Stimulated activated CD4-positive, alpha-beta T cell treated with anti-CD3 and anti-CD28 coated beads, Interleukin-15, amount 100 ng/mL, for 24 hours (primary cell): ENCODE measurements around the gene TNMD.
"Not testable (repeated sequence)": the region's sequence is repeated elsewhere in the genome, so short reads cannot be mapped to it uniquely, and the experiment has no call there.

Experiments
- DNase-seq: peaks from one replicate; pipeline ENCODE4 v3.0.0-alpha.2; 2020

TNMD gene

DNA sequence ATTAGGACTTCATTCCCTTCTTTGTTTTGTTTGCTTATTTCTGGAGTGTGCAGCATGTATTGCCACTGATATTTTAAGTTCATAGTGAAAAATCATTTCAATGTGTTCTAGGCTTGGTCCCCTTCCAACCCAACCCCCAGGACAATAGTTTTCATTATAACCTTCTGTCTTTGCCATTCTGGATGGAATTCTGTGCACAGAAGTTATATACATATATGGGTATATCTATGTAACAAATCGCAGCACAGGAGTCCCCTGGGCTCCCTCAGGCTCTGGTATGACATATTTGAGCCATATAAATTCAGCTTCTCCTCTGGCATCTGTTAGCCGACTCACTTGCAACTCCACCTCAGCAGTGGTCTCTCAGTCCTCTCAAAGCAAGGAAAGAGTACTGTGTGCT, at the start of gene TNMD:
TNMD (plus strand) TSS at position 326 of the 400 bp plus-strand sequence. CDS start 83 bp downstream, outside the sequence.
- no peak for DNase-seq

GRCh38 chrX:100565534-100565933, 19.2 kb upstream of the TNMD start:
- DNase-seq, result not testable (repeated sequence)

- no peak for DNase-seq
These were observed 2.0 kb downstream of the TNMD start for GRCh38 chrX:100586747-100587146.

DNA sequence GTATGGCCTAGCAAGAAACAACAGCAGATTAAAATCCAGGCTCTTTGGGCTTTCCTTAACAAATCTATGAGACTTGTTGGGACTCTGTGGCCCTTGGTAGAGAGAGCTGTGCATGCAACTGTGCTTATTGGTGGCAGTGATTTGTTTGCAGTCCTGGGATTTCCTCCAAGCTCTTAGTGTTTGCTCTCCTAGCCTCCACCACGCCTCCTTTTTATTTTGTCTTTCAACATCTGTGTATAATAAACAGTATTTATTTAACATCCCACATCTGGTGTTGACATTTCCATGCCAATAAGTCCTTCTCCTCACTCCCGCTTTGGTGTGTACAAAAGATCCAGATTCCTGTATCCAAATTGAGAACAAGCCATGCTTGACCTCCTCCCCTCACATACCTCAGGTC, 3.1 kb downstream of the TNMD start:
- no peak for DNase-seq

DNA sequence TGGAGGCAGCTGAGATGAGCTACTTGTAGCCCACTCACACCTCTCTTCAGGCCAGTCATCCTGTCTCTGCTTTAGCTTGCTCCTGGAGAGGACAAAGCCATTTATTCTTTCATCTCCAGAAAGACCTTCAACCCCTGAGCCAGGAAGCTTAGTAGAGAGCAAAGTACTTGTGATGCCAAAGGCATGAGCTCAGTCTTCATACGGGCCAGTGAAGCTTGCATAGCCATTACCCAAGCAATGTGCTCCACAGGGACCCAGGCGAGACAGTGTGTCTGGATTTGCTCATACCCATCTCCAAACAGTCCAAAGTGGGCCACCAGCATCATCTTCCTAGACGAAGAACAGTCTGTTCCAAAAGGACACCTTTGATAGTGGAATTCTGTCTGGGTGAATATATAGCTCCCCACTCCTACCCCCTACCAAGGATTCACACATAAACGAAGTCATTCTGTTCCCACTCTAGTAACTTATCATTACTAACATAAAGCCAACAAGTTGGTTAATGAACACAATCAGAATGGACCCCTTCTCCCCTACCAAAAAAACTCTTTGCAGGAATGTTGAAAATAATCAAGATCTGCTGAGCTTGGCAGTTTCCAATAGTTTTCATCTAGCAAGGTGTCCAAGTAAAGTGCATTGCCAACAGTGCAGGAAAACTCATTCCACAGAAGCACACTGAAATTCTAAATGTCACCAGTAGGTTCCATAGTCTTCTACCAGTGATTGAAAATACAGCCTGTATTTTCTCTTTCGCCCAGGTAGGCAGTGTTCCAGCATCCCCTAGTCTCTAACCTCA, 6.7 kb downstream of the TNMD start:
- no peak for DNase-seq

DNA sequence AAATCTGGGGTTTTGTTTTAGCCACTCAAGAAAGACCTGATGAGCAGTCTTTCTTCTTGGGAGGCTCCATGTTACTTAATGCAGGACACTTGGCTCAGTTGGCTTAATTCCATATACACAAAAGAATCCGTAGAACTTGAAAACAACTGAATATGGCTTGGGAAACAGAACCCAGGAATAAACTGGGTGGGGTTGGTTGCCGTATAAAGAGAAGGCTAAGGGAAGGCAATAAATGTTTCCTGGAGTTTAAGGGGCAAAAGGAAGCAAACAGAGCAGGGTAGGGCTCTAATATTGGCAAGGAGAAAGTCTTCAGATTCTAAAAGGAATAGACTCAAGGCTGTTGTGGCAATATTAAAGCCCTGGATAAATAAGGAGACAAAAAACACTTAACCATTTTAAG, 8.4 kb downstream of the TNMD start:
- no peak for DNase-seq

DNA sequence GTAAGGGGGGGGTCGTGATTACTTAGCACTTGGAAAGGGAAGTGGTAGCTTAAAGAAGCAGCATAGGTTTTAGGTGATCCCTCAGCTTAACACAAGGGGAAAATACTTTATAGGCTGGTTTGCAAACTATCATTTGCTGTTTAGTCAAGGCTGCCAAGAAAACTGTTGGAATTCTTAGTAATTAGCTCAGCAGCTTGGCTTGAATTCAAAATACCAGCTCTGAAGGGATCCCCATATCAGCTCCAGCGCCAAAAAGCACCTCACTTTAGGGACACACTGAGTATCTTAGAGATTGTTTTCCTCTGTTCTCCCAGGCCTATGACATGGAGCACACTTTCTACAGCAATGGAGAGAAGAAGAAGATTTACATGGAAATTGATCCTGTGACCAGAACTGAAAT, 8.8 kb downstream of the TNMD start:
- no peak for DNase-seq

DNA sequence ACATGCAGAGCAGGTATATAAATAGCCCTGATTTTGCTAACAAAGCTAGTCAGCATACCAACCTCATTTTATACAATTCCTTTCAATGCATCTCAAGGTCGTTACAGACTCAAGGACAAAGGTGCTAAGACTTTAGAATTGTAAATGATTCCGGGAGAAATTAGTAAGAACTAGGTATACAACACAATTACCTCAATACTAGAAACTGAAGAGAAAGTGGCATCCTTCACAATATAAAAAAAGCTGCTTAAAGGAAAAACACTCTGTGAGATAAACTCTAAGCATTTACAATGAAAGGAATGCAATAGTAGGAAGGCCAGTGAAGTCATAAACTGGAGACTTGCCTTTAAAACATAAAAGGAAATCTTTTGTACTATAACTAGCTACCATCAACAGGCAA, 11.9 kb downstream of the TNMD start:
- DNase-seq, result no peak

DNA sequence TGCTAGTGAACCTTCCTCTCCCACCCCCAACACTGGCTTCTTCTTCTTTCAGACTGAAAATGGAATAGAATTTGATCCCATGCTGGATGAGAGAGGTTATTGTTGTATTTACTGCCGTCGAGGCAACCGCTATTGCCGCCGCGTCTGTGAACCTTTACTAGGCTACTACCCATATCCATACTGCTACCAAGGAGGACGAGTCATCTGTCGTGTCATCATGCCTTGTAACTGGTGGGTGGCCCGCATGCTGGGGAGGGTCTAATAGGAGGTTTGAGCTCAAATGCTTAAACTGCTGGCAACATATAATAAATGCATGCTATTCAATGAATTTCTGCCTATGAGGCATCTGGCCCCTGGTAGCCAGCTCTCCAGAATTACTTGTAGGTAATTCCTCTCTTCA, 14.7 kb downstream of the TNMD start:
- no peak for DNase-seq

GRCh38 chrX:100600340-100600739, 15.6 kb downstream of the TNMD start:
- no peak for DNase-seq

DNA sequence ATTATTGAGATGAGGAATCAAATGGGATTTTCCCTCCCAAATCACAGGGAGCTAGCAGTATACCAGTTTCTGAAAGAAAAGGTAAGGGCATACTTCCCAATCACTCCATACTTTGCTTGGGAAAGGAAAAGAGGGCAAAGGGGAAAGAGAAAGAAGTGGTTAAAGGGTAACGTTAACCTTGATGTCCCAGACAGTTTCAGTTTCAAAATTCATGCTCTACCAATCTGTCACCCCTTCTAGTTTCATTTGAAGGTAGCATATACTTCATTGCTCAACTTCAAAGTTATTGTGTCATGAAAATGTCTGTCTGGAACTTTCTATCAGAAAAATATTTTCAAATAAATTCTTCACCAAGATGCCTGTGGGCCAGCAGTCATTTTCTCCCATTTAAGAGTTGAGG, 16.0 kb downstream of the TNMD start:
- no peak for DNase-seq

- DNase-seq, result no peak
These were observed 22.0 kb downstream of the TNMD start for GRCh38 chrX:100606753-100607152.

DNA sequence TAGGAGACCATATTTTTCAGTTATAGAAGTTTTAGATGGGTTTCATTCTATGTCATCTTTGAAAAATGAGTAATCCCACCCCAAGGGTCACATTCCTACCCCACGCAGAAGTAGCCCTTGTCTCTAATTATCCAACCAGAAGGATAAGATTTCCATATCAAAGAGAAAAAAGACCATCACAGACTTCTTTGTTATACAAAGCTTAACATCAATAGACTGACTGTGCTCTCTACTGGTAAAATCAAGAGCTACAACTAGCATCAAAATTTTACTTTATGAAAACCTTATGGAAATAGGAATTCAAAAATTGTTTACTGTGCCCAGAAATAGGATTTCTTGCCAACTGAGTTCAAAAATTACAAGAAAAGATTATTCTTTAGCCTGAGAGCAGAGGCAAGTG, 24.9 kb downstream of the TNMD start:
- DNase-seq, result no peak

- DNase-seq, result no peak
These were observed 27.2 kb downstream of the TNMD start for GRCh38 chrX:100611951-100612350.

DNA sequence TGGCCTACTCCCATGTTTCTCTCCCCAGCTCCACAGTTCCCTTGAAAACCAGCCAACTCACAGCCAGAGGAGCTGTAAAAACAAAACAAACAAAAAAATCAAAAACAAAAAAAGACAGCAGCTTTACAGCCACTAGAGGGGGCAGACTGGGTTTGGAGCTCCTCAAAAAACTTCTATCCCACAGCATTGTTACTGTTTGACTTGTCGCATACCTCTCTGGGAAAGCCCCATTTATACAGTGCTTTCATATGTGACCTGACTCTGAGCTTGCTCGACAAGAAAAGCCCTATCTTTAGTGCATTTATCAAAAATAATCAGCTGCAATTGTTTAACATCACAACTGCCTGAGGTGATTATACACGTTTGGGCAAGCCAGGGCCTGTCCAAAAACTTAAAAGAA, 30.3 kb downstream of the TNMD start:
- DNase-seq, result peak; percentile 2

GRCh38 chrX:100623001-100623400, 38.3 kb downstream of the TNMD start:
- DNase-seq, result no peak

- DNase-seq, result peak; percentile 5
These were observed 41.3 kb downstream of the TNMD start for GRCh38 chrX:100625985-100626491.

DNA sequence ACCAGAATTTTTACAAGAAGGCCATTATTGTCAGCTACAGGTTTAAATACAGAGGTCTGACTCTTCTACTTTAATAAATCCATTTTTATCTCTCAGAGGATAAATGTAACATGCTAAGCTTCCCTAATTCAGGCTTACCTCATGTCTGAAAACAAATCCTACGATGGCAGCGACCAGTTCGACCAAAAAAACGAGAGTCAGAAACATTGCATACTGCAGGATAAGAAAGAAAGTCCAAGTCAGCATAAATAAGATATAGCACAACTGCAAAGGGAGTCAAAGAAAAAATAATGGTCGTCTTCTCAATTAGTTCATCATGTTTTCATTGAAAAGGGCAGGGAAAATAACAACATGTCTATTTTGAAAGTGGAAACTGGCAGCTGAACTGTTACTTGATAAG, 50.3 kb downstream of the TNMD start:
- no peak for DNase-seq

DNA sequence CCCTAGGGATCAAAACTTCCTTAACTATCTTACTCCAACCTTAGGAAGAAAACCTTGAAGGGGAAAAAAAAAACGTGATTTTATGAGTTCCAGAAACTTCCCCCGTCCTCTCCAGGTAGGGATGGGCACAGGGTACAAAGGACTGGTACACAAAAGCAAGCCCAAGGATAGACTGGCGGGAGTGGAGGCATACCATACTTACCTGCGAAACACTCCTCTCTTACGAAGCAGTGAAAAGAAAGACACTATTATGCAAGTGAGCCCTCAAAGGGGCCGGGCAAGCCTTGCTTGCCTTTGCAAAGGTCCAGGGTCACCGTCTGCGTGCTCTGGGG, 51.2 kb downstream of the TNMD start:
- DNase-seq, result no peak

DNA sequence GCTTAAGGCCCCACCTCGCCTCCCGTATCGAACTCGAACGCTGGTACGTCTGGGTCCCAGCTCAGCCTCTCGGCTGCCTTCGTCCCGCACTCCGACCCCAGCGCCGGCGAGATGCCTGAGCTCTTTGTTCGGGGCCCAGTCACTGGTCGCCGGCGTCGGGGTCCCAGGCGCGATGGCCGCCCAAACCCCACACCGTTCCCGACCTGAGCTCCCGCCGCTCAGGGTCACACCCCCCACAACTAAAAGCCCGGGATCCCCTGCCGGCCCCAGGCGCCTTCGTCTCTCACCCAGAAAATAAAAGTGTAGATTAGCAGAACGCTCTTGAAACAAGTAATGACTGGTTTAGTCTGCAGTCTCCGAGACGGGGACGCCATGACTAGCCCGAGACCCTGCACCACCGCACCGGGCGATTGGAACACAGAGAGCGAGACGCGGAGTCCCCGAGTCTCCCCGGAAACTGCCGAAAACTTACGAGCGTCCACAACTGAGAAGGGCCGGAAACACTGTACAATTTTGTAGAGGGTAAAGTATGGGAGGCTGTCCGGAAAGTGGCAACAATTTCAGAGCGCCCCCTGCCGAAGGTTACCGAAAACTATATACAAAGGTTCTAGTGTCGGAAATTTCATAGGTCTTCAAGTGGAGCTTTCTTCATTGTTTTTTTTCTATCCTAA, 51.7 kb downstream of the TNMD start, which contains the start of gene TSPAN6:
TSPAN6 (minus strand) TSS at position 486 of the 671 bp plus-strand sequence; CDS start at position 374, 112 bp downstream.
- peak; percentile 84 for DNase-seq

DNA sequence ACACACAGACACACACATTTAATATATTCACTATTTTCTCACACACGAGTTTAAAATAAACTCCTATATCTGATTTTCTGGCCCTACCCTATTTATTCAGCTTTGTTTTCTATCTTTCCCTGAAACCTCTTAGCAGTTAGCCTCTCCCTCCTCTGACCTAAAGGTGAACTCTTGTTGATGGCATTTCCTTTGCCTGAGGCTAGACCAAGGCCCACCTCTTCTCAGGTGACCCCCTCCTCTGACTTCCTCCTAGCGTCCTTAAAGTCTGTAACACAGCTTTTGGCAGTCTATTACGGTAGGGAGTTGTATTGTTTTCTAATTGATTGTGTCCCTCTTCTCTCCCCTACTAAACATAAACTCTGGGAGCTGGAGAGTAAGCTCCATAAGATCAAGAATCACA, 57.6 kb downstream of the TNMD start:
- no peak for DNase-seq

- no peak for DNase-seq
These were observed 58.5 kb downstream of the TNMD start for GRCh38 chrX:100643212-100643611.

DNA sequence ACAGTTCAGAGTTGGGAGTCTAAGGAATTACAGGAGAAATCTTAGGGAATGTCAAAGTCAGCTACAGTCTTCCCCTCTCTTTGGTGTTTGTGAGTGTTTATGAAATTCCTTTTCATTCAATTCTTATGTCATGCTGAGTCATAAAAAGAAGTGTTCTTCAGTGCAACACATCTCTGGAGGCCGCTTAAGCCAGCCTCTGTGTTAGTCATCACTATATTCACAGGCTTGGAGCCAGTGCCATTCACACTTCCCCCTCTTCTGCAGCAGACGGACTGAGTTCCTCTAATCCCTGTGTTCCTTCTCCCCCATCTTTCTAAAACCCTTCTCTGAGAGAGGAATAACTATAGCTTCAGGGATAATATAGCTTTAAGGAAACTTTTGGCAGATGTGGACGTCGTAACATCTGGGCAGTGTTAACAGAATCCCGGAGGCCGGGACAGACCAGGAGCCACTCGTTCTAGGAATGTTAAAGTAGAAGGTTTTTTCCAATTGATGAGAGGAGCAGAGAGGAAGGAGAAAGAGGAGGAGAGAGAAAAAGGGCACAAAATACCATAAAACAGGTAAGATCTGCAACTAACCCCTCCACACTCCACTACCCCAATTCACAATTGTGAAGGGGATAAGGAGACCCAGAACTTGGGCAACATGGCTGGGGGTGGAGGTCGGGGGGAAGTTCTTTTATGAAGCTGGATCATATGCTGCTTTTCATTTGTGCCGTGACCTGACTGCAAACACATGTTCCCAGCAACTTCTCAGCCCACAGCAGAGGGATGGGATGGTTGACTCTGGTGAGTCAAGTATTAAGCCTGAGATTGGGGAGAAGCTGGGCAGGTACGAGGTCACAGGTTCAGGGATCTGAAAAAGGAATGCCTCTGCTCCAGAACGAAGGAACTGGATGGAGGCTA, 59.5 kb downstream of the TNMD start, which contains the start of gene SRPX2:
SRPX2 (plus strand) TSS at position 244 of the 905 bp plus-strand sequence. CDS start 2,124 bp downstream, outside the sequence.
- no peak for DNase-seq
